ENCODE results near the gene PCBD1.
"Not testable (repeated sequence)": the region's sequence is repeated elsewhere in the genome, so short reads cannot be mapped to it uniquely, and the experiment has no call there.

Gene PCBD1

DNA sequence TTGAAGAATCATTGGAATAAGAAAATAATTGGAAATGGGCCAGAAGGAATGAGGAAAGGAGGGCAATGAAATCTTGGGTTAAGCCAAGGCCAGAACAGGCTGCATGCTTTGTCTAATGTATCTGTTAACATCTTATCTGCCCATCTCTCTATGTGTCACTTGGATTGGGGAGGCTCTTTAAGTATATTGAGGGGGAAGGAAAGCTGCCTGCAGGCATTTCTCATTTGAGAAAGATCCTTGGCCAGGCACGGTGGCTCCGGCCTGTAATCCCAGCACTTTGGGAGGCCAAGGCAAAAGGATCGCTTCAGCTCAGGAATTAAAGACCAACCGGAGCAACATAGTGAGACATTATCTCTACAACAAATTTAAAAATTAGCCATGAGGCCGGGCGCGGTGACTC lies 14.3 kb downstream of the PCBD1 start:
- TF ChIP-seq POLR2AphosphoS5 (IDR thresholded peaks at IDR 0.05; ENCODE audit: low read depth, low read length) (no peak), POU2F2 (IDR thresholded peaks at IDR 0.05; ENCODE audit: low read depth, low read length) (no peak), POLR2A (IDR thresholded peaks at IDR 0.05; ENCODE audit: low read depth, low read length) (no peak), PAX5 (IDR thresholded peaks at IDR 0.05; ENCODE audit: insufficient read depth, low read length, severe bottlenecking) (no peak), TAF1 (IDR thresholded peaks at IDR 0.05; ENCODE audit: low read depth, low read length) (no peak), SPI1 (IDR thresholded peaks at IDR 0.05; ENCODE audit: low read depth, low read length) (no peak)
- FAIRE-seq (no peak), DNase-seq (ENCODE audit: insufficient read length, low spot score) (no peak)

DNA sequence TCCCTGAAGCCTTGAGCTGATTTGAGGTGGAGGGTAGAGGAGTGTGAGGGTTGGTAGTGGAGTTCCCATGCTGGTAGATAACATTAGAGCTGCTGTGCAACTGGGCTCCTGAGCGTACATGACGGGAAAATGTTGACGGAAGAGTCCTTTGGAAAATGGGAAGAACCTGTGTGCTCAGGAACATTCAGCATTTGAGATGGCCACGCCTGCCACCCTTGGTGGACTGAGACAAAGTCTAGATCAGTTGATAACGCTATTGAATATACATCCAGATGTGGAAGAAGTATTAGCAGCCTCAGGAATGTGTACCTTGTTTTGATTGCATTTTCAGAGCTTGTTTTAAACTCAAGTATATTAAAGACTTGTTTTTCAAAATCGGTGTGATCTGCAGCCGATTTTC lies 16.1 kb downstream of the PCBD1 start:
- FAIRE-seq (no peak), DNase-seq (ENCODE audit: insufficient read length, low spot score) (no peak)
- TF ChIP-seq PAX5 (IDR thresholded peaks at IDR 0.05; ENCODE audit: insufficient read depth, low read length, severe bottlenecking) (no peak), TAF1 (IDR thresholded peaks at IDR 0.05; ENCODE audit: low read depth, low read length) (no peak), SPI1 (IDR thresholded peaks at IDR 0.05; ENCODE audit: low read depth, low read length) (no peak), POU2F2 (IDR thresholded peaks at IDR 0.05; ENCODE audit: low read depth, low read length) (no peak), POLR2A (IDR thresholded peaks at IDR 0.05; ENCODE audit: low read depth, low read length) (no peak), POLR2AphosphoS5 (IDR thresholded peaks at IDR 0.05; ENCODE audit: low read depth, low read length) (no peak)

DNA sequence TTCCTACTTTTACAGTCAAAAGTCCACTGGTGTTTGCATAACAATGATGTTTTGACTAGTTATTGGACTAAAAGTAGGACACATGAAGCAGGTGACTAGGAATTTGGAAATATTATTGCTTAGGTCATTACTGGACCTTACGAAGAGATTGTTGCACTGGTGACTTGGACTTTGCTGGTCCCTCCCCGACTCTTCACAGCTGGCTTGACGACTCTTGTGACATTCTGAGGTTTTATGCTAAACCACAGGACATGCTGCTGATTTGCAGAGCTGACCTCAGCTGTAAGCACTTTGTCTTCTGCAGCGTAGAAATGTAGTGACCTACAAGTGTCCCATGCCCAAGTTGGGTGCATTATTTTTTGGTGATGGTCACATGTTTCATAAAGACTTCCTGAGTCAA lies 21.9 kb downstream of the PCBD1 start:
- FAIRE-seq = no peak
- no peak for TF ChIP-seq POU2F2 (IDR thresholded peaks at IDR 0.05; ENCODE audit: low read depth, low read length)
- no peak for TF ChIP-seq TAF1 (IDR thresholded peaks at IDR 0.05; ENCODE audit: low read depth, low read length)
- no peak for TF ChIP-seq PAX5 (IDR thresholded peaks at IDR 0.05; ENCODE audit: insufficient read depth, low read length, severe bottlenecking)
- no peak for TF ChIP-seq POLR2AphosphoS5 (IDR thresholded peaks at IDR 0.05; ENCODE audit: low read depth, low read length)
- no peak for TF ChIP-seq POLR2A (IDR thresholded peaks at IDR 0.05; ENCODE audit: low read depth, low read length)
- TF ChIP-seq SPI1 (IDR thresholded peaks at IDR 0.05; ENCODE audit: low read depth, low read length) = no peak
- no peak for DNase-seq (ENCODE audit: insufficient read length, low spot score)

DNA sequence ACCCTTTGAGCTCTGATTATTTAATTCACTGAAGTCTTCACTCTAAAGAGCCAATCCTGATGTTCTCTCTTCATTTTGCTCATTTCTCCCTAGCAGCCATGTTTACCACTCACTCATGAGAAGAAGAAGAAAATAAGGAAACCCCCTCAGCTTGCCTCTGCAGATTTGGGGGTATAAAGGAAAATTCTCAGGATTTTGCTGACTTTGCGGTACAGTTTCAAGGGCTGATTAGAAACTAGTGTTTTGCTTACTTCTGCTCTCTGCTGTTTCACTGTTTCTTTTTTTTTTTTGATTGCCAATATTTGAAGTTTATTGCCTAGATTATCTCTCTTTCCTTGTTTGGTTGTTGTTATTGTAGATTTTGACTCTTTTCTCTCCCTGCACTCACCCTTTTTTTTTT lies 23.4 kb downstream of the PCBD1 start:
- TF ChIP-seq PAX5 (IDR thresholded peaks at IDR 0.05; ENCODE audit: insufficient read depth, low read length, severe bottlenecking) = no peak
- no peak for TF ChIP-seq POLR2A (IDR thresholded peaks at IDR 0.05; ENCODE audit: low read depth, low read length)
- no peak for TF ChIP-seq POU2F2 (IDR thresholded peaks at IDR 0.05; ENCODE audit: low read depth, low read length)
- TF ChIP-seq POLR2AphosphoS5 (IDR thresholded peaks at IDR 0.05; ENCODE audit: low read depth, low read length) = no peak
- TF ChIP-seq SPI1 (IDR thresholded peaks at IDR 0.05; ENCODE audit: low read depth, low read length) = no peak
- no peak for TF ChIP-seq TAF1 (IDR thresholded peaks at IDR 0.05; ENCODE audit: low read depth, low read length)
- DNase-seq (ENCODE audit: insufficient read length, low spot score) (no peak), FAIRE-seq (no peak)

DNA sequence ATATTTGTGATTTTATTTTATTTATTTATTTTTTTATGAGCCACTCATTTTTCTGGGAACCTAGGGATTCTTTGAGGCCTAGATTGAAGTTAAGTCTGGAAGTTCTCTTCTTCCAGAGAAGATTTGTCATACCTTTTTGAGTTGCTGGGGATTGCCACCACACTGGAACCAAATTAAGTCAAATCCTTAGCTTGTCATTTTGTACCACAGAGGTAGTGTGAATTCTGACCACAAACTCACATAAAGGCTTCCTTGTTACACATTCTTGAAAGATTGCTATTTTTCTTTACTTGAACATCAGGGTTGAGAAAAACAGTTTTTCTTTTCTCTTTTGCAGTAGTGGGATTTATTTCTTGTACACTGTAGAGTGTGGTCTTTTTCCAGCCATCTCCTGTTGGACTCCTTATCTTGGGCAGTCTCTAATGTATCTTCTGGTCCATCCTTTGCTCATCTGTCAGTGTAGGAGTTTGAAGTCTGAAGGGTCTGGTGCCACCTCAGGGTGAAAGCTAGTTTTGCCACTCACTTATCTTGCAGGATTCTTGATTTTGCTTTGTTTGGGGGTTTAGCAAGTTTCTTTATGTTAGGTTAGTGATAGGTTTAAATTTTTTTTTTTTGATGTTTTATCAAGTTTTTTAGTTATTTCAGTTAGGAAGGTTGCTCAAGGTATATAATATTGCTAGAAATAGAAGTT lies 24.8 kb downstream of the PCBD1 start:
- DNase-seq (ENCODE audit: insufficient read length, low spot score) = no peak
- TF ChIP-seq POLR2A (IDR thresholded peaks at IDR 0.05; ENCODE audit: low read depth, low read length) (no peak), POLR2AphosphoS5 (IDR thresholded peaks at IDR 0.05; ENCODE audit: low read depth, low read length) (no peak), SPI1 (IDR thresholded peaks at IDR 0.05; ENCODE audit: low read depth, low read length) (no peak)
- FAIRE-seq = peak; percentile 16

DNA sequence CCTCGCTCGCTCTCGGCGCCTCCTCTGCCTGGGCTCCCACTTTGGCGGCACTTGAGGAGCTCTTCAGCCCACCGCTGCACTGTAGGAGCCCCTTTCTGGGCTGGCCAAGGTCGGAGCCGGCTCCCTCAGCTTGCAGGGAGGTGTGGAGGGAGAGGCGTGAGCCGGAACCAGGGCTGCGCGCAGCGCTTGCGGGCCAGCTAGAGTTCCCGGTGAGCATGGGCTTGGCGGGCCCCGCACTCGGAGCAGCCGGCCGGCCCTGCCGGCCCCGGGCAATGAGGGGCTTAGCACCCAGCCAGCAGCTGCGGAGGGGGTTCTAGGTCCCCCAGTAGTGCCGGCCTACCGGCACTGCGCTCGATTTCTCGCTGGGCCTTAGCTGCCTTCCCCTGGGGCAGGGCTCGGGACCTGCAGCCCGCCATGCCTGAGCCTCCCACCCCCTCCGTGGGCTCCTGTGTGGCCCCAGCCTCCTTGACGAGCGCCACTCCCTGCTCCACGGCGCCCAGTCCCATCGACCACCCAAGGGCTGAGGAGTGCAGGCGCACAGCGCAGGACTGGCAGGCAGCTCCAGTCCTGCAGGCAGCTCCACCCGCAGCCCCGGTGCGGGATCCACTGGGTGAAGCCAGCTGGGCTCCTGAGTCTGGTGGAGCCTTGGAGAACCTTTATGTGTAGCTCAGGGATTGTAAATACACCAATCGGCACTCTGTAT lies 26.7 kb downstream of the PCBD1 start:
- FAIRE-seq = not testable (repeated sequence)

DNA sequence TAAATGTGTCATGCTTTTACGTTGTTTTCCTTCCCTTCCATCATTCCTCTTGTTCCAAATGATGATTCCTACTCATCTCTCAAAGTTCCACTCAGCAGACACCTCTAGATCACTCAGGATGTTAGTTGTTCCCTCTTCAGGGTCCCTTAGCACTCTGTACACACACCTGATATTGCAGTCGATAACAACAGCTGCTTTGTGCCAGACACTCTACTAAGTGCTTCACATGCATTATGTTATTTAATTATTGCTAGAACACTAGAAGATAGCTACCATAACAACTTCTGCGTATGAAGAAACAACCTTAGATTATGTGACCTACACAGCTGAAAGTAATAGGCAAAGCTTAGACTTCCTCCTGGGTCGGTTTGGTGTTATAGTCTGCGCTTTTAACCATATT lies 29.6 kb downstream of the PCBD1 start:
- FAIRE-seq (no peak), DNase-seq (ENCODE audit: insufficient read length, low spot score) (no peak)
- TF ChIP-seq POLR2A (IDR thresholded peaks at IDR 0.05; ENCODE audit: low read depth, low read length) = no peak
- no peak for TF ChIP-seq POLR2AphosphoS5 (IDR thresholded peaks at IDR 0.05; ENCODE audit: low read depth, low read length)
- TF ChIP-seq TAF1 (IDR thresholded peaks at IDR 0.05; ENCODE audit: low read depth, low read length) = no peak
- no peak for TF ChIP-seq SPI1 (IDR thresholded peaks at IDR 0.05; ENCODE audit: low read depth, low read length)
- no peak for TF ChIP-seq PAX5 (IDR thresholded peaks at IDR 0.05; ENCODE audit: insufficient read depth, low read length, severe bottlenecking)
- no peak for TF ChIP-seq POU2F2 (IDR thresholded peaks at IDR 0.05; ENCODE audit: low read depth, low read length)

More for the DNA sequence above, 26.7 kb downstream of the PCBD1 start:
- not testable (repeated sequence) for DNase-seq (ENCODE audit: insufficient read length, low spot score)

DNA sequence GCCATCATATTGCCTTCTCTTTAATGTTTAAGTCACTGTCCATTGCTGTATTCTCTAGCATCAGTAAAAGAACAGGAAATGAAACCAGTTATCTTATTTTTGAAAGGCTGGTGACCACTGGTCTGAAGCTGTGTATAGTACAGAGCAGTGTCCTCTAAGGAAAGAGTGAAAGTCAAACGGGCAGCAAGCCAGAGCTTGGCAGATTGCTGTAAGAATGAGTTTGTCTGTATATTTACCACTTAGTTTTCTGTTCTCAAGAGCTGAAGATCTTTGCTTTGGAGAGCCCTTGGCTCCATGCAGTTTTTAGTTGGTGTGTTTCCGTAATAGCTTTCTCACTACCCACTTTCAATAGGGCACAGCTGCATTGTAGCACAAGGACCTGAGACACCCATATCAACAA lies 31.9 kb downstream of the PCBD1 start:
- DNase-seq (ENCODE audit: insufficient read length, low spot score) (no peak), FAIRE-seq (peak; percentile 23)
- TF ChIP-seq SPI1 (IDR thresholded peaks at IDR 0.05; ENCODE audit: low read depth, low read length) (peak; percentile 79), PAX5 (IDR thresholded peaks at IDR 0.05; ENCODE audit: insufficient read depth, low read length, severe bottlenecking) (no peak)

DNA sequence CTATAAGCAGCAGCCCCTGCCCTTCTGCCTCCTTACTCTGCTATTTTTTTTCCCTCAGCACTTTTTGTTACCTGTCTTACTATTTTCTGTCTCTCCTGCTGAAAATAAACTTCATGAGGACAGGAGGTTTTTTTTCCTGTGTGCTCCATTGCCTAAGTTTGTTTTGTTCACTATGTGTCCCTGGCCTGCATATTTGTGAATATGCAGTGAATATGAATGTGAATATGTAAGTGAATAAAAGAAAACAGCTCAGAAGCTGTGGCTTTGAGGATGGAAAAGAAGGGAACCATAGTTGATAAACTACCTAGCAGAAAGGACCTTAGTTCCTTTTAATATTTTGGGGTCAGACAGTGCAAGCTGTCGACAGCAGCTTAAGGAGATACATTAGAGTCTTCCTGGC lies 34.9 kb downstream of the PCBD1 start:
- no peak for FAIRE-seq
- TF ChIP-seq TAF1 (IDR thresholded peaks at IDR 0.05; ENCODE audit: low read depth, low read length) (no peak), SPI1 (IDR thresholded peaks at IDR 0.05; ENCODE audit: low read depth, low read length) (no peak), POU2F2 (IDR thresholded peaks at IDR 0.05; ENCODE audit: low read depth, low read length) (no peak), POLR2AphosphoS5 (IDR thresholded peaks at IDR 0.05; ENCODE audit: low read depth, low read length) (no peak), PAX5 (IDR thresholded peaks at IDR 0.05; ENCODE audit: insufficient read depth, low read length, severe bottlenecking) (no peak), POLR2A (IDR thresholded peaks at IDR 0.05; ENCODE audit: low read depth, low read length) (no peak)
- no peak for DNase-seq (ENCODE audit: insufficient read length, low spot score)

DNA sequence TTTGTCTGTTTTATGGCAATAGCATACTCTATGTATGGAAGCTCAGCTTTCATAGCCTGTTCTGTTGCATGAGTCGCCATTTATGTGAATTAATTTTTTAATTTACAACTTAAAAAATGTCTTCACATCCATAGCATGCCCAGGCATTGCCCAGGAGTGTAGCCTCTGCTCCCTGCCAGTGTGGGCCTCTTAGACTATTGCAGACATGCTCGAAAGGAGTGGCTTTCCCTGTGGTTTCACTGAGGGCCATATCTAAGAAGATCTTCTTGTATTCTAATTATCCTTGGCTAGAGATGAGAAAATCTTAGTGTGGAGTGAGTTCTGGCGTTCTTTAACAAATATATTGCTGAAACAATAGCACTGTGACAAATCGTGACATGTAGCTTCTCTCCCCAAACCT lies 35.3 kb downstream of the PCBD1 start:
- no peak for FAIRE-seq
- no peak for TF ChIP-seq TAF1 (IDR thresholded peaks at IDR 0.05; ENCODE audit: low read depth, low read length)
- TF ChIP-seq PAX5 (IDR thresholded peaks at IDR 0.05; ENCODE audit: insufficient read depth, low read length, severe bottlenecking) = no peak
- TF ChIP-seq POU2F2 (IDR thresholded peaks at IDR 0.05; ENCODE audit: low read depth, low read length) = no peak
- TF ChIP-seq POLR2A (IDR thresholded peaks at IDR 0.05; ENCODE audit: low read depth, low read length) = no peak
- TF ChIP-seq SPI1 (IDR thresholded peaks at IDR 0.05; ENCODE audit: low read depth, low read length) = no peak
- TF ChIP-seq POLR2AphosphoS5 (IDR thresholded peaks at IDR 0.05; ENCODE audit: low read depth, low read length) = no peak
- no peak for DNase-seq (ENCODE audit: insufficient read length, low spot score)
